ENCODE measurements around the gene TLE6. TPM values are rescaled to one million over a fixed set of nuclear protein-coding genes. Genes with fewer than 3 reads are reported as not detected.

TLE6 gene
- total and polyA plus RNA-seq, 2 of the 4 experiments (the other 2 are of a cell fraction) = under 0.01 to 0.17 TPM

DNA sequence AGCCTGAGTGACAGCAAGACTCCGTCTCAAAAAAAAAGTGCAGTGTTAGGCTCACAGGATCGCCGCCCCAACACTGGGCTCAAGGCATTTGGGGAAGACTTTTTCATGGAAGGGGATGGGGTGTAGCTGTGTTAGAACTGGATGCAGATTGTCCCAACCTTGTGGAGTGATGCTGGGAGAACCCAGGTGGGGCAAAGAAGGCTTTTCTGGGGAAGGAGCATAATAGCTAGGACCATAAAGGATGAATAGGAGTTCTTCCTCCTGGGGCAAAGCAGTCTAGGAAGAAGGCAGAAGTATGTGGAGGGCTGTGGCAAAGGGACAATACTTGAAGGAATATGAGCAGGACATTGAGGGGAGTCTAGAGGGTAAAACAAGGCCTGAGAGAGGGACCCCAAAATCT lies 11.2 kb downstream of the TLE6 start:
- Histone ChIP-seq H3K56ac (ENCODE audit: extremely low read depth, insufficient read depth, low read length) (no peak overlapping the region), H2BK5ac (ENCODE audit: low read depth, low read length, poor library complexity, severe bottlenecking) (no peak overlapping the region), H2BK120ac (ENCODE audit: low read depth, low read length) (no peak overlapping the region), H3K9me1 (ENCODE audit: insufficient read depth, low read length) (no peaks in the 10 kb centered on the region), H3K23ac (ENCODE audit: low read depth, low read length) (no peak overlapping the region), H4K91ac (ENCODE audit: insufficient read depth, low read depth, low read length) (no peak overlapping the region), H2BK20ac (ENCODE audit: low read depth, low read length) (no peak overlapping the region), H3K9ac (ENCODE audit: low read depth, low read length) (no peak overlapping the region), H4K20me1 (ENCODE audit: insufficient read depth, low read length) (no peaks in the 10 kb centered on the region), H4K5ac (ENCODE audit: low read depth, low read length) (no peak overlapping the region), H2AK5ac (ENCODE audit: low read depth, low read length) (no peak overlapping the region), H2AFZ (replicated peaks; ENCODE audit: low read length, poor library complexity) (no peak overlapping the region), H3K36me3 (ENCODE audit: control insufficient read depth, insufficient read depth, low read length) (no peaks in the 10 kb centered on the region), H2BK15ac (ENCODE audit: low read depth, low read length) (no peak overlapping the region), H3K79me1 (ENCODE audit: low read depth in 1 of 2, low read length in 2 of 2) (no peaks in the 10 kb centered on the region), H3K27ac (ENCODE audit: insufficient read depth, low read length) (no peak overlapping the region), H3K4ac (ENCODE audit: low read depth, low read length) (no peak overlapping the region), H3K4me2 (ENCODE audit: low read depth, low read length) (no peak overlapping the region), H3K9me3 (ENCODE audit: control insufficient read depth, insufficient read depth, low read length) (no peaks in the 10 kb centered on the region), H3K4me1 (ENCODE audit: control insufficient read depth, insufficient read depth, low read length) (peaks cover under 1% of the 10 kb centered on the region; the same call in 1 of the 2 replicates), H4K8ac (ENCODE audit: low read depth in 2 of 2, low read length in 2 of 2) (no peak overlapping the region), H2AK9ac (replicated peaks; ENCODE audit: low read depth, low read length, poor library complexity) (no peak overlapping the region), H3K4me3 (ENCODE audit: insufficient read depth, low read depth, low read length) (no peak overlapping the region), H3K18ac (ENCODE audit: low read depth, low read length) (no peak overlapping the region), H3K27me3 (ENCODE audit: control insufficient read depth, insufficient read depth, low read length) (peaks cover 20% of the 10 kb centered on the region), H3K14ac (replicated peaks; ENCODE audit: low read depth, low read length) (no peak overlapping the region)
- 89% methylated on average over 3 of the region's 3 CpGs; no CpG with 5 or more reads in 1 of the 2 experiments for WGBS, 2 experiments (ENCODE audit: extremely low coverage in 2 of 2, insufficient read length in 1 of 2)
- TF ChIP-seq RAD21 (IDR thresholded peaks at IDR 0.05; ENCODE audit: low read length) (no peak), FOS (IDR thresholded peaks at IDR 0.05; ENCODE audit: low read depth, low read length) (no peak), POLR2A (IDR thresholded peaks at IDR 0.05; ENCODE audit: low read depth, low read length) (no peak), BHLHE40 (IDR thresholded peaks at IDR 0.05; ENCODE audit: low read depth, low read length) (no peak), CHD1 (IDR thresholded peaks at IDR 0.05; ENCODE audit: low read depth, low read length) (no peak), SMC3 (IDR thresholded peaks at IDR 0.05; ENCODE audit: low read depth, low read length) (no peak), MAFK (IDR thresholded peaks at IDR 0.05; ENCODE audit: low read depth, low read length) (no peak)
- TF ChIP-seq, protein P1, sequence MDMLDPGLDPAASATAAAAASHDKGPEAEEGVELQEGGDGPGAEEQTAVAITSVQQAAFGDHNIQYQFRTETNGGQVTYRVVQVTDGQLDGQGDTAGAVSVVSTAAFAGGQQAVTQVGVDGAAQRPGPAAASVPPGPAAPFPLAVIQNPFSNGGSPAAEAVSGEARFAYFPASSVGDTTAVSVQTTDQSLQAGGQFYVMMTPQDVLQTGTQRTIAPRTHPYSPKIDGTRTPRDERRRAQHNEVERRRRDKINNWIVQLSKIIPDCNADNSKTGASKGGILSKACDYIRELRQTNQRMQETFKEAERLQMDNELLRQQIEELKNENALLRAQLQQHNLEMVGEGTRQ (IDR thresholded peaks at IDR 0.05; ENCODE audit: low read depth, low read length) = no peak
- BruUV-seq (replicated peaks) = no TSS peak
- in situ Hi-C loops (cut with MboI; ENCODE audit: low sequenced_read_pairs) = no loop called here
- dilution Hi-C loops (cut with HindIII; ENCODE audit: low sequenced_read_pairs, unreplicated experiment) = no loop called here
- ATAC-seq (ENCODE audit: low read depth) (no peak), DNase-seq (no peak)
- intact Hi-C loops (cut with micrococcal nuclease) = no loop called here
- ChIA-PET POLR2A (ENCODE audit: unreplicated experiment) (no interaction called here), CTCF (no interaction called here)
